GM21381 (cell line): ENCODE measurements around the gene ARF1.

ENCODE experiments used
- ATAC-seq: cut with Tn5 transposase; IDR thresholded peaks from one replicate; pipeline ENCODE4 v1.9.1; 2021; ENCODE audit warnings: mild to moderate bottlenecking, moderate library complexity; ENCODE audit not compliant: unreplicated experiment

Gene ARF1

DNA sequence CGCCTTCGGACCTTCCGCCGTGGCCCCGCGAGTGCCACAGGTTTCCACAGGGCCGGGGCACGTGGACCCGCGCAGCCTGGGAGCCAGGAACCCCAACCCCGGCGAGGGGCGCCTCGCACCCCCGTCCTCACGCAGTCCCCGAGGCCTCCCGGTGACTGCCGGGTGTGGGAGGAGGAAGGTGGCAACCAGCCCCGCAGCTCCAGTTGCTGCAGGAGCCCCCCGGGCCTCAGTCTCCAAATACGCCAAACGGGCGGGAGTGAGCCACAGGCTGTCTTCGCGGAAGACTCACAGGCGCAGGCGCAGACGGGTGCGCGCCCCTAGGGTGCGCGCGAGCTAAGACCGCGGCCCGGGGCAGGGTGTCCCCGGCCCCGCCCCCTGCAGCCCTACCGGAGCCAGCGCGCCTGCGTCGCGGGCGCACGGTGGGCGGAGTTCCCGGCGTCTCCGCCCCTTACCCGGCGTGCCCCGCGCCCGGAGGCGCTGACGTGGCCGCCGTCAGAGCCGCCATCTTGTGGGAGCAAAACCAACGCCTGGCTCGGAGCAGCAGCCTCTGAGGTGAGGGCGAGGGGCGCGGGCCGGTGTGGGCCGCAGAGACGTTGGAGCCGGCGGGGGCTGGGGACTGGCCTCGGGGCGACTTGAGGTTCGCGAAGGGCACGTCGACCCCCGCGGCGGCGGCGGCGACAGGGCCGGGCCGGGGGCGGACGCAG lies at the start of gene ARF1:
ARF1 (plus strand) TSS at position 495 of the 704 bp plus-strand sequence. CDS start 14,407 bp downstream, outside the sequence.
- peak; percentile 79 for ATAC-seq

DNA sequence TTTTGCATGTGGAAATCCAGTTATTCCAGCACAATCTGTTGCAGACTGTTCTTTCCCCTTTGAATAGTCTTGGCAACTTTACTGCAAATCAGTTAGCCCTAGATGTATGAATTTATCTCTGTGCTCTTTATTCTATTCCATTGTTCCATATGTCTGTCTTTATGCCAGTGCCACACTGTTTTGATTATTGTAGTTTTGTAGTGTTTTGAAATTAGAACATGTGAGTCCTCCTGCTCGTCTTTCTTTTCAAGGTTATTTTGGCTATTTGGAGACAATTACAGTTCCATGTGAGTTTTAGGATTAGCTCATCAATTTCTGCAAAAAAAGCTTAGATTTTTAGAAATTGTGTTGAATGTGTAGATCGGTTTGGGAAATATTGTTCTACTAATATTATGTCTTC lies 49.1 kb upstream of the ARF1 start:
- ATAC-seq: no peak

DNA sequence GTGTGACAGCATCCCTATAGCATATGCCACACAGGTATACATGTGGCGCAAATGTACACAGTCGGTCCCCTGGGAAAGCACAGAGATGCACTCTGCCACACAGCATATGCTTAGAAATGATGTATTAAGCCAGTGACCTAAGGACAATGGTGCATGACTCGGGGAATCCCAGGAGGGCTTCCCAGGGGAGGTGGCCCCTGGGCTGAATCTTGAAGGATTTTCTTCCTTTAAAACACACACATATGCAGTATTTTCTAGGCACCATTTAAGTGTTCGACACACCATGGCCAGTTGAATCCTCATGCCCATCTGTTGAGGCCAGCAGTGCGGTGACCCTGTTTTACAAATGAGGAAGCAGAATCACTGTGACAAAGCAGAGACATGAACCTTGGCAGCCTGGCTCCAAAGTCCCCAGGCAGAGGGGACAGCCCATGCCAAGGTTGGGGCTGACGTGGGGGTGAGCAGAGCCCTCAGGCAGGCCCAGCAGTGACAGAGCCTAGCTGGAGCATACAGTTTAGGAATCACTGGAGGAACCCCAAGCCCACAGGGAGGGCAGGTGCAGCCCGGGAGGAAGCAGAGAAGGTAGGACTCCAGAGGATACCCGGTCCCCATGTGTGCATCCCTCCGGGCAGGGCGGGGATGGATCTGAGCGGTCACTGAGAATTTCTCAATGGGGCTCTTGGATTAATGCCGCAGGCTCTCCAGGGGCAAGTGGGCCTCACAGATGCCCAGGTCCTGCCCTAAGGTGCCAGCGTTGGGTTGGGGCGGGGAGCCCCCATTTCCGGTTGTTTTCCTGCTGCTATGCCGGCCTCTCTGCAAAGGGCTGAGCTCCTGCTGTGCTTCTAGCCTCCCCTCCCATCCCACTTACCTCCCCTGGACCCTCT lies 47.3 kb upstream of the ARF1 start:
- no peak for ATAC-seq

DNA sequence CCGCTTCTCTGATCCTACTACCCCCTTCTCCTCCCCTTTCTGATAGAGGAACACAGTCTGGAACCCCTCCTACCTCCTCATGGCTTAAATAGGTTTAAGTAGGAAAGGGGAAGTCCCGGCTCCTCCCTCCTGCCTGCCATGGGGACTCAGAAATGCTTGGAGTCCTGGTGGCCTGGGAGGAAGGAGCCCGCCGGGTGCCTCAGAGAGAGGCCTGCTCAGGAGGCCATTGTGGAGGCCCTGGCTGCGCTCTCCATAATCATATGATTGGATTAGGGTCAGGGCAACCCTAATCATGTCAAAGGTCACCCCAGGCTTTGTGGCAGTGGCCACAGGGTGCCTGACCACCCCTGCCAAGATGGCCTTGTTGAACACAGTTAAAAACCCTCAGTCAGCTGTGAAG lies 46.7 kb upstream of the ARF1 start:
- no peak for ATAC-seq

DNA sequence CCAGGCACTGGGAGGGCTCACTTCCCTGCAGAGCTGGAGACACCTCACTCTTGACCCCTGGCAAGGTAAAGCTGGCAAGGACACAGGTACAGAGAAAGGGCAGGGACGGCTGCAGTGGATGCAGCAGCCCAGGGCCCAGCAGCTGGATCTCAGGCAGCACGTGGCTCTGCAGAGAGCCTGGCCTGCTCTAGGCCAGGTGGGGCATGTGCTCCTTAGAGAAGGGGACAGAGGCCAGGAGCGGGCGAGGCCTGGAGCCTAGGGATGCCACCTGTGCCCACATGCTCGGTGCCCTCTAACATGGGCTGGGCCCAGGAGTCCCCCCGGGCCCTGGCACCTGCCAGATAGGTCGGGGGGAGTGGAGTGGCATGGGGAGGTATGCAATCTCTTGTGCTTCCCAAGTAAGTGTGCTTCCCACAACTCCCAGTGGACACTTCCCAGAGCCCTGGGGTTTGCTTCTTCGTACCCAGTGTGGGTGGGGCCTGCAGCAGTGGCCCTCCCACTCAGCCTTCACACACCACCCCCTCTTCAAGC lies 45.7 kb upstream of the ARF1 start:
- ATAC-seq: no peak

DNA sequence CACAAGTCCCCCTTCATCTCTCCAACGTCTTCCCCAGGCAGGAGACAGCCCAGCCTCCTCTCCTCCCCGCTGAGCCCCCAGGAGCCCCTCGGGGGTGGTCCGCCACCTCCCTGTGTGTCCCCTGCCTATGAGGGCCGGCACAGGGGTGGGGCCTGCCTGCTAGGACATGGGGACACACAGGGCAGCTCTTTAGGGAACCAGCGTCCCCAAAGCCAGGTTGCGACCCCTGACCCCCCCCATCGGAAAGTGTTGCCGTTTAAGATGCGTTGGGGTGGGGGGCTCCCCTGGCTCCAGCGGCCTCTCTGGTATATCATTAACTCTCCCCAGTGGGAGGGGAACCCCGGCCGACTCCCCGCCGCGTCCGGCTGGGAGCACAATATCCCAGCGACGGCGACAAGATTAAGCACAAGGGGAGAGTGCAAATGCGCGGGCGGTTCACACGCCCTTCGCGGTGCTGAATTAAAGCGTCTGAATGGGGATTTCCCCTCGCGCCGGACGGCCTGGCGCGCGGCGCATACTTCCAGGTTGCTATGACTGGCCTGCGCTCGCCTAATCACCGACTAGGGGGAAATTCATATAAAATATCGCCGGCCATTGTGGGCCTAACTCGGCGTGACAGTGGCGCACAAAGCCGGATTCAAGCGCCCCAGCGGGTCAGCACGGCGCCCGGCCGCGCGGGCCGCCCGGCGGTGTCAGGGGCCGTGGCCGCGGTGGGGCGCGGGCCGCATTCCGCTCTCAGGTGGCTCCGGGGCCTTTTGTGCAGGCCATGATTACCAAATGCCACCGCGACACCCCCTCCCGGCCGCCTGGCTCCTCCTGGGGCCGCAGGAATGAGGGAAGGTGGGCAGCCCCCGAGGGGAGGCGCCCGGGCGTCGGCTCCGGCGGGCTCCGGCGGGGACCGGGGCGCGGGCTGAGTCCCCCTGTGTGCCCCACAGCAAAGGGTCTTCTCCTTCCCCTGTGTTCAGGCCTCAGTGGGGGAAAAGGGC lies 44.8 kb upstream of the ARF1 start:
- ATAC-seq: peak; percentile 73

DNA sequence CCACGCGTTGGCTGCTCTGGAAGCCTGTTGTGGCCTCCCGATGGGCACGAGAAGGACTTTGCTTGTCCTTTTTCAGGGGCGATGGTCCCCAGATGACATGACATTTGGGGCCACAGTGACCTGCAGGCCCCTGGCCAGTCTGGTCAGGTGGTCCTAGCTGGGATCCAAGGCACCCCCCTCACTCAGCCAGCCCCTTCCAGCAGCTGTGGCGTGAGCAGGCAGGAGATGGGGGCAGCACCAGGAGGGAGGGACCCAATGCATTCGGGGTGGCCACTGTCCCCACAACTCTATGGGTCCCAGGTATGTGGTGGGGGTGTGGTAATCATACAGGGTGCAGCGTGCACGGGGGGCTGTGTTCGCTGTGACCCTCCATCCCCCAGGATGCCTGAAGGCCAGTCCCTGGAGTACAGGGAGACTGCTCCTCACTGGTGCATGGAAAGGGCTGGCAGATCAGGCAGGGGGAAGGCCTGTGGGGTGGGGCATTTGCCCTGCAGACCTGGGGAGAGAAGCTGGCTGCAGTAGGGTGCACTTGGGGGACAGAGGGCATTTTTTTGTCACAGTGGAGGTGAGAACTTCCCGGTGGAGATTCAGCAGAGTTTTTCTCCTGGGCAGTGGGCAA lies 44.0 kb upstream of the ARF1 start:
- ATAC-seq: no peak

DNA sequence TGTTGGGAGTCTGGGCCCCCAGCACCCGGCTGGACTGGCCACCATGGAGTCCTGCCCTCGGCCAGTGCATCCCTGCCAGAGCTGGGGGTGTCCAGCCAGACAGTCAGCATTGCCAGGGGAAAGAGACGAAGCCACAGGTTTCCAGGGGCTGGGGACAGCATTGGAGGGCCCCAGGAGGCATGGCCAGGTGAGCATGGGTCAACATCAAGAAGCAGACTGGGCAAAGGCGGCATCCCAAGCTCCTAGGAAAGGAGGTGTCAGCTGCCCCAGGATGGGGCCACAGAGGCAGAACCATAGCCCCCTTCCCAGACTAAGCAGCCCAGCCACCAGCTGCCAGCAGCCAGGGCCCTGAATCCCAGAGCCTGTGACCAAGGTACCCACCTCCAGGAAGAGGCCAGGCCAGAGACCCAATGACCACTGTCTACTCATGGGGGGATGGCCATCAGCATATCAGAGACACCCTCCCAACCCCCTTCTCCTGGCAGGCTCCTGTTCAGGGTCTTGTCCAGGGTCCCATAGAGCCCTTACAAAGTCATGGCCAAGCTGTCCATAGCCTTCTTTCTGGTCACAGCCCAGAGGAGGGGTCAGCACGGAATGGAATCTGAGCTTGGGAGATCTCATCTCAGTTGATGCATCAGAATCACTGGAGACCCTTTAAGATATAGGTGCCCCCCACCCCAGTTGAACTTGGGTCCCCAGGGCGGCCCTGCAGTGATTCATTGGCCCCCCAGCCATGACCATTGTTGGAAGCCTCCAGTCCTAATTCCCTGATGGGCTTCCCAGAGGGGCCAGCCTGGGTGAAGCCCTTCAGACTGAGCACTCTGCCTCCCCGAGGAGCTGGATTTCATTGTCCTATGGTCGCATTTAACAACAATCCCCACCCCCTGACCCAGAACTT lies 43.3 kb upstream of the ARF1 start:
- ATAC-seq: no peak

DNA sequence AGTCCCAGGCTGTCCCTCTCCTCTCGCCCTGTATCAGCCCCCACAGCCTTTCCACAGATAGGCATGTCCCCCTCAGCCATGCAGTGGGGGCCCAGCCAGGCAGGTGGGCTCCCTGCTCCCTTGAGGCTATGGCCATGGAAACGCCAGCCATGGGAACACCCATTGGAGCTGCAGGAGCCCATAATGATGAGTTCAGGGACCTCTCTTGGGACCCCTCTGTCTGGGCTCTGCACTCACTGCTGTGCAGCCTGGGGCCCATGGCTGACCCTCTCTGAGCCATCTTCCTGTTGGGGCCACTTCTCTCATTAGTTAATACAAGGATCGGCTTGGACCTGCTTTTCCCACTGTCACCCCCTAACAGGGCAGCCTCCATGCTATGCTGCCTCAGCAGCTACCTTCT lies 42.5 kb upstream of the ARF1 start:
- ATAC-seq: no peak

DNA sequence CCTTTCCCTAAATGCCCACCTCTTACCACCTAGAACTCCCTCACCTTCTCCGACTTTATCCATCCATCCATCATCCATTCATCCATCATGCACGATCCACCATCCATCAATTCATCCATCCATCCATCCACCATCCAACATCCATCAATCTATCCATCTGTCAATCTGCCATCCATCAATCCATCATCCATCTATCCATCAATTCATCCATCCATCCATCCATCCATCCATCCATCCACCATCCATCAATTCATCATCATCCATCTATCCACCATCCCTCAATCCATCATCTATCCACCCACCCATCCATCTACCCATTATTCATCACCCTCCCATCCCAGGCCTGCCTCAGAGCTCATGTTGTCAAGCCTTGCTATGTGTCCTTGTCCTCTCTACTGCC lies 41.2 kb upstream of the ARF1 start:
- no peak for ATAC-seq

DNA sequence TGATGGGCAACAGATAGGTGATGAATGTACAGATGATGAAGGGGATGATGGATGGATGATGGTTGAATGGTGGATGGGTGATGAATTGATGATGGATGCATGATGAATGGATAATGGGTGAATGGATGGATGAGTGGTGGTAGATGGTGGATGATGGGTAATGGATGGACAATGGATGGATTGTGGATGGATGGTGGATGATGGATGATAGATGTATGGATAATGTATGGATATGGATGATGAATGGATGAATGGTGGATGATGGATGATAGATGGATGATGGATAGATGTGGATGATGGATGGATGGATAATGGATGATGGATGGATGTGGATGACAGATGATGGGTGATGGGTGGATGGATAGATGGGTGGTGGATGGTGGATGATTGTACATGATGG lies 40.0 kb upstream of the ARF1 start:
- ATAC-seq: no peak

DNA sequence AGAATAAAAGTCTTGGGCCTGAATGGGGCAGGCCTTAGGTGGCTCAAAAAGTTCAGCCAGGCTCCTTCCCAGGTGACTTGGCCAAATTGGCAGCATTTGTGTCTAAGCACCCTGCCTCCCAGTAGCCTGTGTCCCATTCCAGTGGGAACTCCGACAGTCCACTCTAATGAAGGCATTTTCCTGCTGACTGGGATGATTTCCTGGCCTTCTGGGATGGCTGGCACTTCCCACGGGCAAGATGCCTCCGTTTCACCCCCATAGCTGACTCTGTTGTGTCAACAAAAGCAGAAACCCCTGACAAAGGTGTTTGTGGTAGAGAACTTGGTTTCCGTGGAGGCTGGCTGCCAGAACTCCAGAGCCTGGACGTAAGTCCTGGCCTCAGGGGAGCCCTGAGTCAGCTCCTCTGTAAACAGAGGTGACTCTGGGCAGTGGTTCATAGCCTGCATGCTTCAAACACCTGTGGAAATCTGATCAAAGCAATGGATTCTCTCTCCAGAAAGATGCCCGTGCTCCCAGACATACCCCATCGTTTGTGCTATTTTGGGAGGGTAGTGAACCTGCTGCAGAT lies 39.1 kb upstream of the ARF1 start:
- no peak for ATAC-seq

DNA sequence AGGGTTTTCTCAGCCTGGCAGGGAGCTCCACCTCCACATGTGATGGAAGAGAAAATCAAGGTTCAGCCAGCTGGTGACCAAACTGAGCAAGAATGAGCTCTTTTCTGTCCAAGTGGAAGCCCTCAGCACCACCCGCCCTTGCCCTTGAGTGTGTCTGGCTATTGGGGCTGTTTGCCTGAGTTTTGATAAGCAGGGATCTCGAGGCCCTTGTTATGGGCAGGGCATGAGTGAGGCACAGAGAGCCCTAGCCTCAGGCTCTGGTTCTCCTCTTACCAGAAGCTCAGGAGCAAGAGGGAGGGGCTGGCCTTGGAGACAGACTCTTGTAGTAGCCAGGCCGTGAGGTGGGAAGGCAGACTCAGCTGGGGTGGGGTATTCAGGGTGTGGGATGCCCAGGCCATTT lies 37.5 kb upstream of the ARF1 start:
- no peak for ATAC-seq

DNA sequence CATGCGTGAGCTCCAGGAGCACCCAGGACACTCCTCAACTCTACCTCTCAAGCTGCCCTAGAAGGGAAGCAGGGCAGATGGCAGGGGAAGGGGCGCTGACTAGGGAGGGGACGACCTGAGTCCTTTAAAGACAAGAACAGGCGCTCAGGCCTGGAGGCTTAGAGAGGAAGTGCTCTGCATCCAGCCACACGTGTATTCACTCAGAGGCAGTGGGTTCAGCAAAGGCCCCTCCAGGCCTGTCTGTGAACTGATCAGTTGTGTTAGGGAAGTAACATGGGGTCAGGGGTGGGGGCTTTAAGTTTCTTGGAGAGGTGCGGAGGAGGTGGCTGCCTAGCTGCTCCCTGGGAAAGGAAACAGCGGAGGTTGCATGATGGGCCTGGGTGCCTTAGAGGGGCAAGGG lies 37.1 kb upstream of the ARF1 start:
- ATAC-seq: no peak

DNA sequence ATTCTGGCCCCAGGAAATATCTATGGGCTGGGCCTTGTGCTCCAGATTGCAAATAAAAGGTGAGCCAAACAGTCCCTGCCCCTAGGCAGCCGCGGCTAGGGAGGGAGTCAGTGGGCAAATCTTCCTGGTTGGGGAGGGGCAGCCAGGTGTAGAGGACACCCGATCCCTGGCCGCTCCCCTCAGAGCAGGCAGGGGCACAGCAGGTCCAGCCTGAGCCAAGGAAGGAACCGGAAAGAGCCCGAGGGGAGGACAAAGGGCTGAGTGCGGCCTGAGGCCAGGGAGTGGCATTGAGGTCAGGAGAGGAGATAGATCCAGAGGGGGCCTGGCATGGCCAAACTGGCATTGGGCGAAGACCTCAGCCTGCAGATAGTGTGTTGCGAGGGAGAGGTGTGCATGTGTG lies 36.6 kb upstream of the ARF1 start:
- no peak for ATAC-seq

DNA sequence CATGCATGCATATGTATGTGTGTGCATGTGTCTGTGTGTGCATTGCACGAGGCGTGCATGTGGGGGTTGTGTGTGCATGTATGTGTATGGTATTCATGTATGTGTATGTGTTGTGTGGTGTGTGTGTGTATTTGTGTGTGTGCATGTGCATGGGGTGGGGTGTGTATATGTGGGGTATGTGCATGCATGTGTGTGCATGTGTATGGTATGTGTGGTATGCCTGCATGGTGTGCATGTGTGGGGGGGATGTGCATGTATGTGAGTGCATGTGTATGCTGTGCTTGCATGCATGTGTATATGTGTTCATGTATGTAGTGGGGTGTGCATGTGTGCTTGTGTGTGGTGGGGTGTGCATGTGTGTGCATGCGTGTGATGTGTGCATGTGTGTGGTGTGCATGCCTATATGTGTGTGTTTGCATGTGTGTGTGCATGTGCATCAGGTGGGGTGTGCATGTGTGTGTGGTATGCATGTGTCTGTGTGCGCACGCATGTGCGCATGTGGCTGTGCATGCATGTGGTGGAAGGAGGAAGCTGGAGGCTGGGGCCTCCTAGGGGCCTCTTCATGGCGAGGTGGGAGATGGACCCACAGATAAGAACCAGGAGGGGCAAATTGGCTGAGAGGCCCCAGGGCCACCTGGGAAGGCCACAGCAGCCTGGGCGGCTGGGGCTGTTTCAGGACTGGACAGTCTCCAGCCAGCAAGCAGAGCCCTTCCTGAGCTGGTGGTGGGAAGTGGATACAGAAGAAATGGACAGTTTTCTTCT lies 35.9 kb upstream of the ARF1 start:
- ATAC-seq: no peak

DNA sequence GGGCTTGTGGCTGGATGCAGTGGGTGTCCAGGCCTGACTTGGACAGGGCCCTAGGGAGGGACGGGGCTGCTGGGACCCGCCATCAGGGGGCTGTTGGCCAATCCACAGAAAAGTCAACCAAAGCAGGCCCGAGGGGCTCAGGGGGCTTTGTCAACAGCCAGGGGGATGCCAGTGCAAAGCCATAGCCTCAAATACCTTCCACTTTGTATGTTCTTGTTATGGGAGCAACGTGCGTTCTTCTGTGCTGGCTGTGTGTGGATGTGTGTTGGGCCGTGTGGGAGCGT lies 35.4 kb upstream of the ARF1 start:
- ATAC-seq: no peak

DNA sequence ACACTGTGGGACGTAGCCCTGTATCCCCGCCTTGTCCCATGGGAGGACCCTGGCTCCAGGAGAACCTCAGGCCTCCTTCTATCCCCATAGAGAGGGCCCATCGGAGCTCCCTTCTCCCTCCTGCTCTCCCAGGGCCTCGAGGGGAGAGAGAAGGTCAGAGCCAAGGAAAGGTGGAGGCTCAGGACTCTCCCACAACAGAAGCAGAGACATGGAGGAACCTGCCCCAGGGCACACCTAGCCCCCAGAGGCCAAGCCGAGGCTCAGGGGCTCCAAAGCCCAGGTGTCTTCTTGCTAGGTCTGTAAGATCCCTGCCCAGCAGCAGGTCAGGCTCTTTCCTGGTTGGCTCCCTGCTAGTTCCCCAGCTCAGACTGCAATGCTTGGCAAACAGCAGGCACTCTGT lies 34.4 kb upstream of the ARF1 start:
- no peak for ATAC-seq
